H7 (cell line): ENCODE measurements around the gene BAZ2A. TPM values are rescaled to one million over a fixed set of nuclear protein-coding genes. Genes with fewer than 3 reads are reported as not detected.

Experiments
- DNase-seq: peaks from one replicate; pipeline ENCODE4 v3.0.0; 2012
- H3K27me3 ChIP-seq: 2 replicates; pipeline ENCODE4 v1.6.0; 2011; ENCODE audit warnings: mild to moderate bottlenecking, low read length; ENCODE audit not compliant: control insufficient read depth, insufficient read depth
- H3K36me3 ChIP-seq: replicated peaks from 2 replicates; pipeline ENCODE4 v1.5.1; 2011; ENCODE audit warnings: low read length; ENCODE audit not compliant: control insufficient read depth, insufficient read depth
- H3K4me3 ChIP-seq: 2 replicates; pipeline ENCODE4 v1.5.1; 2011; ENCODE audit warnings: low read depth, mild to moderate bottlenecking, control low read depth, low read length, moderate library complexity; ENCODE audit not compliant: insufficient read depth
- total RNA-seq: library from RNA; depleted of rRNA; stranded (reverse); fragments of >200 nt; shearing (Covaris generic); gene quantifications from 2 replicates; pipeline ENCODE4 v1.2.3, GENCODE V29; 2014

BAZ2A gene
- total RNA-seq, 1 experiment from 2014 or later: 23.6 TPM

DNA sequence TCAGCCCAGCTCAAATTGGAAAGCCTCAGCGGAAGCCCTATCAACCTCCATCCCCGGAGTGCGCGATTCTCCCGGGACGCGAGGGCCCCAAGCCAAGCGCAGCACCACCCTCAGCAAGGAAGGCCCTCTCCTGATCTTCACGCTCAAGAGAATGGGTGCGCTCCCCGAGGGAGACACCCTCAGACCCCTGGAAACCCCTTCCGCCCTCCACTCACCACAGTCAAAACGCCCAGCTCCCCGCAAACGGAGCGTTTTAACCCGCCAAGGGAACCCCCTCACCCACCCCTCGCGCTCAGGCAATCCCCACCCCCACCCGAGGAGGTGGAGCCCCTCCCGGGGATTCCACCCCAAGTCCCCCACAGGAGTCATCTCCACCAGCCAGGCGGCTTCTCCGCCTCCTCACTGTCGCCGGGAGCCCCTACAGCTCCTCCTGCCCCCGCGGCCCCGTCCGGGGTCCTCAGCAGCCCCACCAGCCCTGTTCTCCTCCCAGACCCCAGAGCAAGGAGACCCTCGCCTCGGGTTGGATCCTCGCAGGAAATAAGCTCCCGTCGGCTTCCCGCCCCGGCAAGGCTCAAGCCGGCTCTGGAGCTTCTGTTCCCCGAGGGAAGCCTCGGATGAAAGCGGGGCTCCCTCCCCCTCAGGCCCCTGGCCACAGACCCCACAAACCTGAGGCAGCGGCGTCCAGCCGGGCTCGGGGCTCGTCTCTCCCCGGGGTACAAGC lies 507 bp downstream of the BAZ2A start:
- no peaks in the 10 kb centered on the region for H3K27me3 ChIP-seq
- no peak for DNase-seq
- peak overlapping the region; percentile 87 for H3K4me3 ChIP-seq
- H3K36me3 ChIP-seq: no peaks in the 10 kb centered on the region; the same call in 1 of the 2 replicates

DNA sequence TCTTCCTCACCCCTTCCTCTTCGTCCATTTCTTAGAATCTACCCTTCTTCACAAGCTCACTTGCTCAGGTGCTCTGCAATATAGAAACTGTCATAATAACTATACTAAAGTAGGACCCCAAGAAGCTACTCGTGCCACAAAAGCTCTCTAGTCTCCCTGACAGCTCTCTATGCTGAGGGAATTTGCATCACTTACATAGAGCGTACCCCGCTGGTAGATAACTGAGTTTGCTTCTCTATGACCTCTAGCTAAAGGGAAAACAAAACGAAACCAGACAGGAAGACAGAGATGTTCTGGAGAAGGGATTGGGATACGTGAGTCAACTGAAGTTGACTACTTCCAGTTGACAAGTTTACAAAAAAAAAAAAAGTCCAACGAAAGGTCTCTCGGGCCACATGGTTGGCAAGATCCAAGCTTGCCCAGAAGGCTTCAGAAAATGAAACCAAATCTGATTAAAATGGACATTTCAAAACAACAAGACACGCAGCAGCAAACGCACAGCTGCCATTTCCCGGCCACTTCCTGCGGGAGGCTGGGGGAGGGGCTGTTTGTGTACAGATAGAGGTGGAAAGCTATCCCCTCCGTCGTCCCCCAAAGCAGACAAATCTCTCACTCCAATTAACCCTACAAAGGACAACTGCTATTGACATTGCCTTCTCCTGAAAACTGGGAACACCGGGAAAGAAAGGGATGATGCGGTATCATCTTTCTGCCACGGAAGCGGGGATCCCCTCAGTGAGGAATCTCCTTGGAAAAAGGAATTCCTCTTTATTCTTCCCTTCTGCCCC lies 1.3 kb downstream of the BAZ2A start:
- peak; percentile 67 for DNase-seq
- Histone ChIP-seq H3K36me3 (no peaks in the 10 kb centered on the region; the same call in 1 of the 2 replicates), H3K27me3 (no peaks in the 10 kb centered on the region), H3K4me3 (peak overlapping the region; percentile 87)

DNA sequence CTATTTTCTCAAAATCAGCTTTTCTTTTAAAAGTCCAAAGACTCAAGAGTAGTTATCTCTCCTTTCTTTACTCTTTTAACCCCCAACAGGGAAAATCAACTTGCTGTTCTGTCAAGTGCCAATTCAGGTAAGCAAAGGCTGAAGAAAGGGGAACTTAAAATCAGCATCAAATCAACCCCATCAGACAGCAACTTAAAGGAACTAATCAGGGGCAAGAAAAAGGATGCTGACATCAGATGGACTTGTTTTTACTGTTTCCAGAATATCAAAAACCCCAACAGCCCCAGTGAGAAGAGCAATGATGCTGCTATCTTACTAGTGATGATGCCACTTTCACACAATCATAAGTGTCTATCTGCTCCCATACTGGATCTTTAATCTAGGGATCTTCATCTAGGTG lies 3.4 kb downstream of the BAZ2A start:
- Histone ChIP-seq H3K36me3 (no peaks in the 10 kb centered on the region; the same call in 1 of the 2 replicates), H3K27me3 (no peaks in the 10 kb centered on the region), H3K4me3 (no peak overlapping the region)
- DNase-seq: no peak

DNA sequence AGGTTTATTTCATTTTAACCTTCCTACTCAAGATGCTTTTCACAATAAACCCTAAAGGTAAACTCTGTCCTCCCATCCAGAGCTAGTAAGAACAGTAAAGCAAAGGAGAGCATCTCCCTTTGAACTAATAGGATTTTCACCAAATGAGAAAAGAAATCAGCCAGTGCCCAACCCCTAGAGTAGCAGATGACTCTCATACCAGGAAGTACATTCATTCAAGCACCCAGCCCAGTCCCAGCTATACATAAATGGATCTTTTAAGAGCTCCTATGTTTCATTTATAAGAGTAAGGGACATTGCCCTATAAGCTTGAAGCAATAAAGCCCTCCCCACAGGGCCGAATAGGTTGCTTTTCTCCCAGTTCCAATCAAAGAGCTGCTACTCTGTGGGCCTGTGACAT lies 7.6 kb downstream of the BAZ2A start:
- Histone ChIP-seq H3K27me3 (no peaks in the 10 kb centered on the region), H3K36me3 (peaks cover under 1% of the 10 kb centered on the region), H3K4me3 (no peak overlapping the region)
- DNase-seq: no peak

DNA sequence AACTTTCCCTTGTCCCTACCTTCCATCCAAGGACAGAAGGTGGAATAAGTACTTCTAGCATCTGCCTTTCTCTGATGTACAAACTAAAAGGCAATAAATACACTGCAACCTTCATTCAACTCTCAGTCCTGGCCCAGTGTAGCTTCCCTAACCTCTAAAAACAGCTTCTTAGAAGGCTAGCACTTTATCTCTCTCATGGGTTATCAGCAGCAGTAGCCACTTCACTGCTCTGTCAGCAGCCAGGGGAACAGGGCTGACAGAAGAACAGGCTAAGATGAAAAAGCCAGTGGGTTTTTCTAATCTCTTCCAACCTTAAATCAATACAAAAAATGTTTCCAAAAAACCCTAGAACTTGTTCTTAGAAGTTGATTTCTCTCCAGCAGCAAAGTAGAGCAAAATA lies 13.2 kb downstream of the BAZ2A start:
- Histone ChIP-seq H3K4me3 (no peak overlapping the region), H3K27me3 (no peaks in the 10 kb centered on the region), H3K36me3 (peaks cover 41% of the 10 kb centered on the region)
- DNase-seq: no peak

DNA sequence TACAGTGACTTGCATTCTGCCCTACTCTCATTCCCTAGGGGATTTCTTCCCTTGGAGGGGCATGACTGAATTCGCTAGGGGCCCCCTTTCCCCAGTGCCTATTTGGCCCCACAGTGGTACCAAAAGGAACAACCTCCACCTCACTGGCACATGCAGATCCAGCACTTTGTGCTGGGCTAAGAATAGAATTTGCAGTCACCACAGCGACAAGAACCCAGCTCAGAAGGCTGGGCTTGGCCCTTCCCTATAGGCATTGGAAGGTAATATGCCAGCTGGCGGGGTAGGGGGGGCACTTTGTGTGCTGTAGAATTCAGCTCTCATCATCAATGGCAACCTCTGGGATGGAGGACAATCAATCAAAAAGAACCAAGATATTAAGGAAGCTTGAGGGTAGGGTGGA lies 13.9 kb downstream of the BAZ2A start:
- no peak overlapping the region for H3K4me3 ChIP-seq
- H3K36me3 ChIP-seq: peaks cover 48% of the 10 kb centered on the region
- no peaks in the 10 kb centered on the region for H3K27me3 ChIP-seq
- no peak for DNase-seq

DNA sequence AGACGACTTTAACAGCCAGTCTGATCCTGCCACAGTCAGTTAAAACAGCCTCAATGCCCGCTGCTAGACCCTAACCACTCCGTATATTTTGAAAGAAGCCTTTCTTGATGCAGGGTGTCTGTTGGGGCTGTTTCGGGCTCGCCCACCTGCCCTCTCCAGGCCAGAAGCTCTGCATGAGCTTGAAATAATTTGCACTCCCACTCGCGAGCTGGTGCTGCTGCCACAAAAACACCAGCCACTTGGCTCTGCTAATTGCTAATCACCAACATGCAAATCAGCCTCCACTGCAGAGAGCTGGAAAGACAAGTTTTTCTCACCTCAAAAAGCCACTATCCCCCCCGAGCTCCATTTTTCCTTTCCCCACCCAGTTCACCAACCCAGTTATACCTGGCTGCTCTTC lies 15.5 kb downstream of the BAZ2A start:
- no peak for DNase-seq
- Histone ChIP-seq H3K36me3 (peaks cover 60% of the 10 kb centered on the region), H3K27me3 (no peaks in the 10 kb centered on the region), H3K4me3 (no peak overlapping the region)

DNA sequence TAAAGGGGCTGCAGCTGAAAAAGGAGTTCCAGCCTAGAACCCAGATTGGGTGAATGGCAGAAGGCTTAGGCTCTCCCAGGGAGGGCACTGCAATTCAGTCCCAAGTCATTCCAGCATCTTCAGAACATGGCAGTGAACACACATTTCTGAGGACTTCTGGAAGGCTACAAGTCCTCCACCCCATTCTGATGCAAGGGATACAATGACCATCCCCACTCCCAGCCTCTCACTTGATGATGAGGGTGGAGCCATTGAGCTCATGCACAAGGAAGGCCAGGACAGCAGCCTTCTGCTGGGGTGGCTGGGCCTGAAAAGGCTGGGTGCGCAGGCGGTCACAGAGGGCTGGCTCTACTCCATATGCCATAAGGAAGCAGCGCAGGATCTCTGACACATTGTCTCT lies 25.8 kb downstream of the BAZ2A start:
- H3K36me3 ChIP-seq: peaks cover 64% of the 10 kb centered on the region
- no peak overlapping the region for H3K4me3 ChIP-seq
- DNase-seq: no peak
- no peaks in the 10 kb centered on the region for H3K27me3 ChIP-seq

DNA sequence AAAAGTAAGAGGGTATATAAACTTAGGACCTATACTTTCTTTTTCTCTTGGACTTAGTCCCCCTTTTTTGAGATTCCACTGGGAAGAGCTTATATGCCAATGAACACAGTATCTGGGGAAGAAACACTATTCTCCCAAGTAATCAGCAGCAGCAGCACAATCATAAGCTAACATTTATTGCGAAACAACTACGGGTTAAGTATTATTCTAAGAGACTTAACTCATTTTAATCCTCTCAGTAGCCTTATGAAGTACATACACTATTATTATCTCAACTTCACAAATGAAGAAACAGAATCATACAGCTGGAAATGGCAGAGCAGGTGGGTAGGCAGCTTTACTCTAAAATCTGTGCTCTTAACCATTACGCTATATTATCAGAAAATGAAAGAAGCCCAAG lies 27.9 kb downstream of the BAZ2A start:
- no peaks in the 10 kb centered on the region for H3K27me3 ChIP-seq
- no peak overlapping the region for H3K4me3 ChIP-seq
- DNase-seq: no peak
- peaks cover 71% of the 10 kb centered on the region for H3K36me3 ChIP-seq

DNA sequence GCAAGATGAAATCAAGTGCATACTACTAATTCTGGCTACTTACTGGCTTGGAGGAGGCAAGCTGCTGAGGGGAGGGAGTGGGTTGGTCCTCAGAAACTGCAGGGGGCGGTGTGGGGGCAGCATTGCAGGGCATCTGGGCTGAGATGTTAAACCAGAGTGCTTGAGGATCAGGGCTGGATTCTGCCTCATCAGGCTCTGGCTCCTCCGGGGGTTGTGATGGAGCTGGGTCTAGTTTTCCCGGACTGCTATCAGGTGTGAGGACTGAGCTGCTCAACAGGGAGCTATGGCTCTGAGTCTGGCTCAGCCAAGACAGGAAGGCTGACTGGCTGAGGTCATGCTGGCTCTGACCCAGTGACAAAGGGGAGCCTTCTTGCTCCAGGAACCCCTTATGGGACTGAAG lies 28.6 kb downstream of the BAZ2A start:
- no peaks in the 10 kb centered on the region for H3K27me3 ChIP-seq
- peaks cover 69% of the 10 kb centered on the region for H3K36me3 ChIP-seq
- H3K4me3 ChIP-seq: no peak overlapping the region
- peak; percentile 71 for DNase-seq

DNA sequence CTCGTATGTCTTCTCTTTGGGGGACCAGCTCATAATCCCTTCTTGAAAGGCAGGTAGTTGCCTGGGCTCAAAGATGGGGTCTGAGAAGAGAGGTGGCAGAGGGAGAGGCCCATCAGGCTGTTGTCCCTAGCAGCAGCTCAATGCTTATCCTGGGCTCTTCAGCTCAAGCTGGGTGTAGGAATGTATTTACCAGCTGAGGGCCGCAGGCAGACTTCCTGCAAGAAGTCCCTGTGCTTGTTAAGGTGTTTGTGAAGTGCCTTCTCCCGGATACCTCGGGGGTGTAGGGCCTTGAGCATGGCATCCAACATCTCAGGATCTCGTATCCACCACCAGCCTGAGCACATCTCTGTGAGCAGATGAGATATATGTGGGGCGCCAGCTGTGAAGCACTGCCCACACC lies 29.4 kb downstream of the BAZ2A start:
- peaks cover 62% of the 10 kb centered on the region for H3K36me3 ChIP-seq
- no peak overlapping the region for H3K4me3 ChIP-seq
- no peaks in the 10 kb centered on the region for H3K27me3 ChIP-seq
- no peak for DNase-seq

DNA sequence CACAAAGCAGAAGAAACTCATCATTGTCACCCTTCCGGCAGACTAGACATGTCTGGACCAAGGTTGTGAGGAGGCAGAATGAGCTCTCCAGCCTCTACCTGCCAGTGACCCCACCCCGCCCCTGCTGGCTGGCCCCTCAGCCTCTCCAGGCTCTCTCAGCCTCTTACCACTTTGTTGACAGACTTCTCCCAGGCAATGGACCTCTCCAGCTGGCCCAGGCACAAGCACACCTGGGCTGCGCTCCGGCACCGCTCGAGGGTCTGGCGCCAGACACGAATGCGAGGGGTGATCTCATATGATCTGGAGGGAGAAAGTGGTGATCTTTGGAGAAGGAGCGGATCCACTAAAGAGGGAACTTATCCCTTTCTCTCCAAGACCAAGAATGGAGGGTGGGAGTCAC lies 30.3 kb downstream of the BAZ2A start:
- Histone ChIP-seq H3K27me3 (no peaks in the 10 kb centered on the region), H3K36me3 (peaks cover 57% of the 10 kb centered on the region), H3K4me3 (no peak overlapping the region)
- no peak for DNase-seq

DNA sequence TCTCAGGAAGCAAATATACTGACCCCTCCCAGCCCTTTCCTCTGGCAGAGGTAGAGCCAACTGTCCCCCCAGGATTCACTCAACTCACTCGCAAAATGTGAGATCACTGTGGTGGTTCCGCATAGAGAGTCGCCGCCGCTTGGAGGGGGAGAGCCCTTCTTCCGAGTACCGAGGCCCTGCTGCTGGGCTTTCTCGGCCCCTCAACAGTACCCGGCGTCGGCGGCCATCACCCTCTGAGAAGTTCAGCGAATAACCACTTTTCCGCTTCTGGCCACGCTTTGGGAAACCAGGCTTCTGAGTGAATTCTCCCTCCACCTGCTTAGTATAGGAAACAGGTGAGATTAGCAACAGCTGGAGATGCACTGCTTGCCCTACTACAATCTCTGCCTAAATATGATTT lies 31.1 kb downstream of the BAZ2A start:
- peaks cover 51% of the 10 kb centered on the region for H3K36me3 ChIP-seq
- no peak overlapping the region for H3K4me3 ChIP-seq
- no peaks in the 10 kb centered on the region for H3K27me3 ChIP-seq
- DNase-seq: no peak

DNA sequence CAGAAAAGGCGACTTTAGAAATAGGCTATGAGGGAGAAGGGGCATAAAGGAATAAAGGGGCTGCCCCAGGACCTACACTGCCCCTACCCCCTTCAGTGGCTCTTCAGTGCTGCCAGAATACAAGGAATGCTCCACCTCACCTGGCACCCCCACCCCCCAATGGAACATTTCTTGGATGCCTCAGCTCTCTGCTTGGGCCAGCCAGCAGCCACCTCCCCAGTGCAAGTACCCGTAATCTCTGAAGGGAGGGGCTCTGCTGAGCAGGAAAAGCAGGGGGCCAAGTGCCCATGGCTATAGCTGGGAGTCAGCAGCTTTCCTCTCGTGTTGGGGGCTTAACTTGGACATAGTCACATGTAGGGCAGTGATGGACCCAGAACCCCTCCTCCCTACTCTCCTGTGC lies 33.3 kb downstream of the BAZ2A start:
- peaks cover 41% of the 10 kb centered on the region for H3K36me3 ChIP-seq
- no peaks in the 10 kb centered on the region for H3K27me3 ChIP-seq
- peak; percentile 55 for DNase-seq
- H3K4me3 ChIP-seq: no peak overlapping the region

DNA sequence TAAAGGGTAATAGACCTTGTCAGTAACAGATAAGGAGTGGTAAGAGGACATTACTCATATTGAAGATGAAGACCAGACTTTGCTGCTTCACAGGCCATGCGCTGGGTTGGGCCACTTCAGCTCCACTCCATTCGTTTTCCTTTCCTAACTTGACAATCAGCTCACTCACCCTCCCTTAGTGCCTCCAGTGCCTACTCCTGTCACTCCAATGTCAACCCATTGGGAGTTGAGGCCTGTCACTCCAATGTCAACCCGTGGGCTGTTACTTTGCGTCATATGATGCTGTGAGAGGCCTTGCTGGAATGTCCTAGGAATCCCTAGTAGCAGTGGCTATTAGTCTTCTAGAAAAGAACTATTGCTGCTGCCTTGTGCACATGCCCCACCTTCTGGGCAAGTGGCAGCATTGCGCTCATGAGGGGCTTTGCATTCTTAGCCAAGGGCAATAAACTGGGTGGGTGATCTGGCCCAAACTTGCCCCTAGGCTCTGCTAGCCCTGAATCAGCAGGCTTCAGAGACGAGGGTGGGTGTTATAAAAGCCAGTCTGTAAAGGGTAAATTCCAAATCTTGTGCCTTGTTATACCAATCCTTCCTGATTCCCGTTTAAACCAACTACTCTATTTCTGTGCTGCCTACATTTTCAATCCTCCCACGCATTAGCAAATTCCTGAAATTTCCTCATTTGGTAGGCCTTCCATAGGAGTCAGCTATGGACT lies 36.1 kb downstream of the BAZ2A start:
- peak; percentile 83 for DNase-seq
- peaks cover 21% of the 10 kb centered on the region for H3K36me3 ChIP-seq
- H3K4me3 ChIP-seq: no peak overlapping the region
- no peaks in the 10 kb centered on the region for H3K27me3 ChIP-seq
